GM12892 (cell line): ENCODE results near the gene EPDR1.

Experiments
- POLR2A ChIP-seq: IDR thresholded peaks from 2 replicates; pipeline ENCODE4 v1.6.1; 2011; ENCODE audit warnings: low read depth, low read length, control low read depth
- POLR2AphosphoS5 ChIP-seq: IDR thresholded peaks from 2 replicates; pipeline ENCODE4 v1.6.1; 2011; ENCODE audit warnings: low read depth, low read length, control low read depth

- TF ChIP-seq POLR2A = no peak
- TF ChIP-seq POLR2AphosphoS5 = no peak
These were observed 61.2 kb downstream of the EPDR1 start for GRCh38 chr7:37981664-37982063.
